HepG2 (cell line): Measurements from ENCODE around the gene NDUFB10. TPM values are rescaled to one million over a fixed set of nuclear protein-coding genes. Genes with fewer than 3 reads are reported as not detected.

Experiments used
- AHDC1 ChIP-seq: sonication (generic); formaldehyde crosslinking; IDR thresholded peaks from 2 replicates; pipeline ENCODE4 v1.5.1; 2020; ENCODE audit warnings: mild to moderate bottlenecking, missing genetic modification reagents, borderline replicate concordance
- BCL3 ChIP-seq: sonication (generic); formaldehyde crosslinking; IDR thresholded peaks from 2 replicates; pipeline ENCODE4 v1.5.1; 2020; ENCODE audit warnings: mild to moderate bottlenecking, missing genetic modification reagents, moderate library complexity
- CREM ChIP-seq, 2 experiments: sonication (generic) in 1 of 2; formaldehyde crosslinking in 1 of 2; IDR thresholded peaks; 2 replicates each; pipeline versions ENCODE4 v1.4.0 to v1.6.1; 2016 to 2020; ENCODE audit warnings: antibody characterized with exemption in 1 of 2, mild to moderate bottlenecking in 1 of 2, missing genetic modification reagents in 1 of 2
- DNMT1 ChIP-seq: sonication (generic); formaldehyde crosslinking; IDR thresholded peaks from 2 replicates; pipeline ENCODE4 v1.5.1; 2020; ENCODE audit warnings: mild to moderate bottlenecking, missing genetic modification reagents
- DNMT3B ChIP-seq: conservative IDR thresholded peaks from 2 replicates; pipeline ENCODE4 v1.6.1; 2016; ENCODE audit warnings: missing biosample characterization, control low read depth
- HNF1A ChIP-seq, 2 experiments: sonication (generic) in 1 of 2; formaldehyde crosslinking in 1 of 2; IDR thresholded peaks; 2 replicates each; pipeline versions ENCODE4 v1.4.0 to v1.6.1; 2016 to 2020; ENCODE audit warnings: borderline replicate concordance in 1 of 2, low read depth in 1 of 2, mild to moderate bottlenecking in 1 of 2, missing genetic modification reagents in 1 of 2
- RAD21 ChIP-seq: fragments of 450-650 bp; formaldehyde crosslinking; IDR thresholded peaks from 2 replicates; pipeline ENCODE4 v1.5.0; 2020; ENCODE audit warnings: mild to moderate bottlenecking
- polyA plus RNA-seq, 8 experiments: library from polyadenylated mRNA; depleted of rRNA in 3 of 8; stranded (reverse) in 7 of 8; unstranded in 1 of 8; fragments of >200 nt; fragmentation: Illumina TruSeq in 4 of 8; extraction: Trizol in 4 of 8; gene quantifications; 2 replicates each; pipeline versions ENCODE4 v1.2.1 to v1.2.3, GENCODE V29; 2011 to 2016; ENCODE audit warnings: low read depth in 4 of 8, missing spikeins in 1 of 8, mixed read lengths in 1 of 8; ENCODE audit not compliant: insufficient read depth in 1 of 8
- total RNA-seq, 5 experiments: library from RNA; depleted of rRNA; stranded (reverse); fragments of >200 nt; fragmentation: Illumina TruSeq; extraction: Trizol; gene quantifications; 2 replicates each; pipeline ENCODE4 v1.2.3, GENCODE V29; 2016; ENCODE audit warnings: low read depth in 1 of 5
- TF ChIP-seq, protein P1 (sequence below): sonication (generic); formaldehyde crosslinking; IDR thresholded peaks from 2 replicates; pipeline ENCODE4 v1.5.1; 2020; ENCODE audit warnings: mild to moderate bottlenecking, missing genetic modification reagents
- TF ChIP-seq, protein P2 (sequence below): sonication (generic); formaldehyde crosslinking; IDR thresholded peaks from 2 replicates; pipeline ENCODE4 v1.9.0; 2022; ENCODE audit warnings: missing genetic modification reagents, mild to moderate bottlenecking, borderline replicate concordance

Gene NDUFB10
- total and polyA plus RNA-seq, 2 of the 13 experiments (the other 11 are each of a cell fraction or from before 2014, with no cell fraction given): 68.6 to 157 TPM

DNA sequence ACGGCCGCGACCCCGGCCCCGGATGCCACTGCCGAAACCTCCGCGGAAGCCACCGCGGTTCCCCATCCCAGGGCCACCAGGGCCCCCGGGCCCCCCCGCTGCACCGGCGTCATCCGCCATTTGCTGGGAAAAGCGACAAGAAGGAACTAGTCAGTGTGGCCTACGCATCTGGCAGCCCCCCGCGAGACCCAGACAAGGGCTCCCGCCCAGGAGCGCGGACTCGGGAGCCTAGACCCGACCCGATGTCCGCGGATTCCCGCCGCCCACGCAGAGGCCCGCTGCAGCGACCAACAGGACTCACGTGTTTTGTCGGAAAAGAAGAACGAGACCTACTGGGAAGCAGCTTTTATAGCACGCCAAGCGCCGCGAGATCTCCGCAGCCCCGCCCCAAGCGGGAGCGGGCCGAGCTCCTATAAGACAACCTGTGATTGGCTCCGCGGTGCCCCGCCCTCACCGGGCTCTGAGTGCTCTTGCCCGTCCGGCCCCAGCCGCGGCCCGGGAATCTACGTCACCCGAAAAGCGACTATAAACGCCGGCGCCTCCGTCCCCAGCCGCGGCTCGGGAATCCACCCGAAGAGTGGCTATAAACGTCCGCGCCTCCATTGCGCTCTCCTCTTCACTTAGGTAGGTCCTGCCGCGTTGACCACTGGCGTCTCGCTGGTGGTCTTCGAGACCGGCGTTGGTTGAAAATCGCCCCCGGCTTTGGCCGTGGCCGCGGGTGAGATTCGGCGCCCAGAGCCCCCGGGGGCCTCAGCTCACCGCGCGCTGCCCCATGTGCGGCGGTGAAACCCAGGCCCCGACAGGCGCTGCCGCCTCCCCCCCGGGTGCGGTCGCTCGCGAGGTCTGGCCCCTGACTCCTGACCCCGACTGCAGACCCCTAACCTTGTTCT lies 5.4 kb downstream of the NDUFB10 start, which contains the start of gene RPS2 (continued):
- TF ChIP-seq DNMT3B: 0 out of 2 replicates have a peak, but pooled peaks have one; percentile 60
- TF ChIP-seq, protein P1, sequence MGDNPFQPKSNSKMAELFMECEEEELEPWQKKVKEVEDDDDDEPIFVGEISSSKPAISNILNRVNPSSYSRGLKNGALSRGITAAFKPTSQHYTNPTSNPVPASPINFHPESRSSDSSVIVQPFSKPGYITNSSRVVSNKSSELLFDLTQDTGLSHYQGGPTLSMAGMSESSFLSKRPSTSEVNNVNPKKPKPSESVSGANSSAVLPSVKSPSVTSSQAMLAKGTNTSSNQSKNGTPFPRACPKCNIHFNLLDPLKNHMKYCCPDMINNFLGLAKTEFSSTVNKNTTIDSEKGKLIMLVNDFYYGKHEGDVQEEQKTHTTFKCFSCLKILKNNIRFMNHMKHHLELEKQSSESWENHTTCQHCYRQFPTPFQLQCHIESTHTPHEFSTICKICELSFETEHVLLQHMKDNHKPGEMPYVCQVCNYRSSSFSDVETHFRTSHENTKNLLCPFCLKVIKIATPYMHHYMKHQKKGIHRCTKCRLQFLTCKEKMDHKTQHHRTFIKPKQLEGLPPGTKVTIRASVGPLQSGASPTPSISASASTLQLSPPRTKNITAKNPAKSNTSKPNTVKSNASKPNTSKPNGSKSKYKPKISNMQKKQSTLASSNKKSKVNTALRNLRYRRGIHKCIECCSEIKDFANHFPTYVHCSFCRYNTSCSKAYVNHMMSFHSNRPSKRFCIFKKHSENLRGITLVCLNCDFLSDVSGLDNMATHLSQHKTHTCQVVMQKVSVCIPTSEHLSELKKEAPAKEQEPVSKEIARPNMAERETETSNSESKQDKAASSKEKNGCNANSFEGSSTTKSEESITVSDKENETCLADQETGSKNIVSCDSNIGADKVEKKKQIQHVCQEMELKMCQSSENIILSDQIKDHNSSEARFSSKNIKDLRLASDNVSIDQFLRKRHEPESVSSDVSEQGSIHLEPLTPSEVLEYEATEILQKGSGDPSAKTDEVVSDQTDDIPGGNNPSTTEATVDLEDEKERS (CRISPR knock-in tag): 0 out of 2 replicates have a peak, but pooled peaks have one; percentile 75
- TF ChIP-seq CREM (IDR thresholded peaks at IDR 0.05): peak; percentile 98
- peak; percentile 64; the same call in 1 of the 2 replicates for TF ChIP-seq CREM (CRISPR knock-in tag; IDR thresholded peaks at IDR 0.05)
- peak; percentile 36; the same call in 1 of the 2 replicates for TF ChIP-seq AHDC1 (CRISPR knock-in tag)
- TF ChIP-seq HNF1A (IDR thresholded peaks at IDR 0.05; ENCODE audit: low read depth): no peak
- peak; percentile 40; the same call in 1 of the 2 replicates for TF ChIP-seq HNF1A (CRISPR knock-in tag; IDR thresholded peaks at IDR 0.05; ENCODE audit: borderline replicate concordance)
- peak; percentile 25 for TF ChIP-seq RAD21 (CRISPR knock-in tag)
- no peak for TF ChIP-seq DNMT1 (CRISPR knock-in tag)
- TF ChIP-seq, protein P2, sequence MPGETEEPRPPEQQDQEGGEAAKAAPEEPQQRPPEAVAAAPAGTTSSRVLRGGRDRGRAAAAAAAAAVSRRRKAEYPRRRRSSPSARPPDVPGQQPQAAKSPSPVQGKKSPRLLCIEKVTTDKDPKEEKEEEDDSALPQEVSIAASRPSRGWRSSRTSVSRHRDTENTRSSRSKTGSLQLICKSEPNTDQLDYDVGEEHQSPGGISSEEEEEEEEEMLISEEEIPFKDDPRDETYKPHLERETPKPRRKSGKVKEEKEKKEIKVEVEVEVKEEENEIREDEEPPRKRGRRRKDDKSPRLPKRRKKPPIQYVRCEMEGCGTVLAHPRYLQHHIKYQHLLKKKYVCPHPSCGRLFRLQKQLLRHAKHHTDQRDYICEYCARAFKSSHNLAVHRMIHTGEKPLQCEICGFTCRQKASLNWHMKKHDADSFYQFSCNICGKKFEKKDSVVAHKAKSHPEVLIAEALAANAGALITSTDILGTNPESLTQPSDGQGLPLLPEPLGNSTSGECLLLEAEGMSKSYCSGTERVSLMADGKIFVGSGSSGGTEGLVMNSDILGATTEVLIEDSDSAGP: peak; percentile 44; the same call in 1 of the 2 replicates
- peak; percentile 49; the same call in 1 of the 2 replicates for TF ChIP-seq BCL3 (CRISPR knock-in tag)
